Heart left ventricle (tissue), 16 donors: Measurements from ENCODE around the gene BACH2. TPM values are rescaled to one million over a fixed set of nuclear protein-coding genes. Genes with fewer than 3 reads are reported as not detected.

Experiments used
- ATAC-seq, 4 donors: fragments of 200-7000 bp; cut with Tn5 transposase; one replicate each; pipeline ENCODE4 v1.9.1; 2020 to 2022; ENCODE audit warnings: moderate library complexity in 4 of 4, mild to moderate bottlenecking in 3 of 4, moderate number of reproducible peaks in 1 of 4
- DNase-seq, 5 donors: peaks; one replicate each; pipeline ENCODE4 v3.0.0-alpha.2; 2020
- H3K27ac ChIP-seq, 12 donors: fragments of 200-600 bp; sonication (generic) in 4 of 12; one replicate each; pipeline versions ENCODE4 v1.5.0 to v1.8.0; 2016 to 2022; ENCODE audit warnings: mild to moderate bottlenecking in 2 of 12
- H3K27me3 ChIP-seq, 9 donors: fragments of 200-600 bp; sonication (generic) in 2 of 9; one replicate each; pipeline versions ENCODE4 v1.5.1 to v1.8.0; 2016 to 2022; ENCODE audit warnings: mild to moderate bottlenecking in 3 of 9
- H3K36me3 ChIP-seq, 9 donors: fragments of 200-600 bp; sonication (generic) in 2 of 9; one replicate each; pipeline versions ENCODE4 v1.5.0 to v1.8.0; 2018 to 2022; ENCODE audit warnings: mild to moderate bottlenecking in 2 of 9
- H3K4me1 ChIP-seq, 12 donors: fragments of 200-600 bp; sonication (generic) in 4 of 12; one replicate each; pipeline versions ENCODE4 v1.5.0 to v1.8.0; 2016 to 2022; ENCODE audit warnings: mild to moderate bottlenecking in 3 of 12
- H3K4me3 ChIP-seq, 12 donors: fragments of 200-600 bp; sonication (generic) in 4 of 12; one replicate each; pipeline versions ENCODE4 v1.5.0 to v1.8.0; 2017 to 2022; ENCODE audit warnings: mild to moderate bottlenecking in 9 of 12, moderate library complexity in 4 of 12
- H3K9me3 ChIP-seq, 12 donors: fragments of 200-600 bp; sonication (generic) in 4 of 12; one replicate each; pipeline versions ENCODE4 v1.5.0 to v1.8.0; 2016 to 2022; ENCODE audit warnings: mild to moderate bottlenecking in 1 of 12
- POLR2A ChIP-seq, 2 donors: fragments of 450-650 bp; IDR thresholded peaks; one replicate each; pipeline ENCODE4 v1.6.1; 2017; ENCODE audit warnings: antibody characterized with exemption in 2 of 2, mild to moderate bottlenecking in 2 of 2, moderate library complexity in 2 of 2
- WGBS, 4 donors: extraction: QIAGEN DNeasy Blood & Tissue Kit in 2 of 4; methylation state at CpG; one replicate each; pipeline versions ENCODE4 v1.1.5 to v1.1.7; 2013 to 2018; 5-methylcytosine and 5-hydroxymethylcytosine counted together
- intact Hi-C, 10 donors: fragments of 100-400 bp; cut with DNase I; formaldehyde crosslinking; loops; one replicate each; pipeline versions ENCODE4 v1.11.1 to v1.14.2; 2022
- polyA plus RNA-seq, 2 donors: library from polyadenylated mRNA; stranded (reverse); fragments of 200-250 nt; gene quantifications; one replicate each; pipeline ENCODE4 v1.2.3, GENCODE V29; 2013
- total RNA-seq, 9 donors: library from RNA; depleted of rRNA in 2 of 9; stranded (reverse); fragments of >200 nt in 2 of 9; fragmentation: NEBNext Ultra II Directional in 3 of 9; extraction: Animal tissue kit (Norgen Biotek cat#: 25700) in 3 of 9; gene quantifications; one replicate each; pipeline versions ENCODE4 v1.1.0 to v1.2.4, GENCODE V29; 2016 to 2023
- TF ChIP-seq, protein P1 (sequence below), 12 donors: fragments of 200-600 bp; sonication (generic) in 4 of 12; IDR thresholded peaks; one replicate each; pipeline versions ENCODE4 v1.5.0 to v1.8.0; 2018 to 2022; ENCODE audit warnings: antibody characterized with exemption in 12 of 12, mild to moderate bottlenecking in 5 of 12
- donor health status: ischemic (EF 13 %, LVEDD 7.1; RV severe dilation, severe dysfunction).
- donor health status: healthy with polysubstance abuse.
- donor health status: DM: no; HTN: yes; CAD: no.
- donor health status: DM: no; HTN: no; CAD: no.
- donor health status: ischemic (EF 25% LVEDD 6.9; RV normal size, moderate dysfunction).
- donor health status: ischemic (EF 25% LVEDD 5.7; RV mildly dilated, moderate dysfunction).
- donor health status: healthy.
- donor health status: DM: yes; HTN: yes; CAD: no.
- donor health status: ischemic (EF 35%, LVEDD 5.7; RV mildly dilated, moderate dysfunction).
- donor health status: nonischemic (EF 11% LVEDD 7.7; RV severe dilation, severe dysfunction).
- donor health status: DM: yes; HTN: yes; CAD: no.
- donor health status: PGD.
- donor health status: ischemic (EF 29% LVEDD 5.4; RV normal size, mild dysfunction).
- donor health status: nonischemic (EF 23%, LVEDD 6.1; RV moderate dilation, normal function).

Gene BACH2
- total and polyA plus RNA-seq, 11 donors, result 0.23 to 8.4 (median 1.5) TPM

DNA sequence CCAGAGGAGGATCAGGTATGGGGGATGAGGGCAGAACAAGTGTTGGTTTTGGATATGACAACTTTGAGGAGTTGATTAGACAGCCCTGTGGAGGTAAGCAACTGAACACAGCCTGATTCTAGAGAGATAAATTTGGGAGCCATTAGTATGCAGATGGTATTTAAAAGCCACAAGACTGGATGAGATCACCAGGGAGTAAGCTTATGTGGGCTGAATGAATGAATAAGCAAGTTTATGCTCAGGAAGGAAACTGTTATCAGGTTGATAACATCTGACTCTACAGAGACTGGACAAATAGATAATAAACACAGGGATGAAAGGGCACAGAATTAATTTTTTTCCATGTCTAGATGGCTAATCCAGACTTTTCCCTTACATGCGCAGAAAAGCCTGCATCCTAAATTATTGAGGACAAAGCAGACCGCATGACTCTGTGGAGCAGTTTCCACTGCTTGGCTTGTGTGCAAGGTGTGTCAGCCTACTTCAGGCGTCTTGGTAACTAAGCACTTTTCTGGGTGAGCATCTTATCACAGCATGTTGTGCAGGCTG, 251.7 kb downstream of the BACH2 start:
- intact Hi-C loops, result no loop called here
- ATAC-seq (no peak), DNase-seq (no peak)
- H3K36me3 ChIP-seq, result no peaks in the 10 kb centered on the region
- no peaks in the 10 kb centered on the region for H3K9me3 ChIP-seq
- 46 to 62% (median 56%) methylated on average over 3 of the region's 3 CpGs for WGBS, 4 donors
- H3K27me3 ChIP-seq, result no peaks in the 10 kb centered on the region
- peaks cover 0 to 8% (median 0%) of the 10 kb centered on the region in 12 donors for H3K4me1 ChIP-seq
- TF ChIP-seq, protein P1, sequence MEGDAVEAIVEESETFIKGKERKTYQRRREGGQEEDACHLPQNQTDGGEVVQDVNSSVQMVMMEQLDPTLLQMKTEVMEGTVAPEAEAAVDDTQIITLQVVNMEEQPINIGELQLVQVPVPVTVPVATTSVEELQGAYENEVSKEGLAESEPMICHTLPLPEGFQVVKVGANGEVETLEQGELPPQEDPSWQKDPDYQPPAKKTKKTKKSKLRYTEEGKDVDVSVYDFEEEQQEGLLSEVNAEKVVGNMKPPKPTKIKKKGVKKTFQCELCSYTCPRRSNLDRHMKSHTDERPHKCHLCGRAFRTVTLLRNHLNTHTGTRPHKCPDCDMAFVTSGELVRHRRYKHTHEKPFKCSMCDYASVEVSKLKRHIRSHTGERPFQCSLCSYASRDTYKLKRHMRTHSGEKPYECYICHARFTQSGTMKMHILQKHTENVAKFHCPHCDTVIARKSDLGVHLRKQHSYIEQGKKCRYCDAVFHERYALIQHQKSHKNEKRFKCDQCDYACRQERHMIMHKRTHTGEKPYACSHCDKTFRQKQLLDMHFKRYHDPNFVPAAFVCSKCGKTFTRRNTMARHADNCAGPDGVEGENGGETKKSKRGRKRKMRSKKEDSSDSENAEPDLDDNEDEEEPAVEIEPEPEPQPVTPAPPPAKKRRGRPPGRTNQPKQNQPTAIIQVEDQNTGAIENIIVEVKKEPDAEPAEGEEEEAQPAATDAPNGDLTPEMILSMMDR (IDR thresholded peaks at IDR 0.05), result no peak
- no peak for TF ChIP-seq POLR2A (IDR thresholded peaks at IDR 0.05)
- H3K4me3 ChIP-seq, result no peak overlapping the region
- no peak overlapping the region for H3K27ac ChIP-seq

DNA sequence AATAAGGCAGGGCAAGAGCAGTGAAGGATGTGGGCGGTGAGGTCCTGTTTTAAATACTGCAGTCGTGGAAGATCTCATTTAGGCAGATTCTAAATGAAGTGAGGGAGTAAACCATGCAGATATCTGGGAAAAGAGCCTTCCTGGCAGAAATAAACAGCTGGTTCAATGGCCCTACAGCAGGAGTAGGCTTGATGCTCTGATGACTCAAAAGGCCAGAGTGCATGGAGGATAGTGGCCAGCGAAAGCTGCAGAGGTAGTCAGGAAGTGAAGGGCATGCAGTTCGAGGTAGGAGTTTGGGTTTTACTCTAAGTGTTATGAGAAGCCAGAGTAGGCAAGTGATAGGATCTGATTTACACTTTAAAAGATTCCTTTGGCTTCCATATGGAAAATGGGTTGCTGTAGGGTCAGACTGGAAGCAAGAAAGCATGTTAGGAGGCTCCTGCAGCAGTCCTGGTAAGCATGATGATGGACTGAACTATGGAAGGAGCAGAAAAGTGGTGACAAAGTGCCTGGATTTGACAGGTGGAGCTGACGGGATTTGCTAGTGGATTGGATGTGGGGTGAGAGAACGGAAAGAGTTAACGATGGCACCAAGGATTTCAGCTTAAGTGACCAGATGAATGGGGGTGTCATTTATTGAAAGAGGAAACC, 252.3 kb downstream of the BACH2 start:
- peaks cover 0 to 8% (median 0%) of the 10 kb centered on the region in 12 donors for H3K4me1 ChIP-seq
- WGBS, 4 donors, result 80 to 89% (median 87%) methylated on average over 7 of the region's 7 CpGs
- ATAC-seq (no peak), DNase-seq (no peak)
- H3K36me3 ChIP-seq, result no peaks in the 10 kb centered on the region
- intact Hi-C loops, result no loop called here
- no peak overlapping the region for H3K4me3 ChIP-seq
- H3K27ac ChIP-seq, result no peak overlapping the region
- H3K27me3 ChIP-seq, result no peaks in the 10 kb centered on the region
- H3K9me3 ChIP-seq, result no peaks in the 10 kb centered on the region
- TF ChIP-seq, protein P1 (IDR thresholded peaks at IDR 0.05), result no peak
- TF ChIP-seq POLR2A (IDR thresholded peaks at IDR 0.05), result no peak

DNA sequence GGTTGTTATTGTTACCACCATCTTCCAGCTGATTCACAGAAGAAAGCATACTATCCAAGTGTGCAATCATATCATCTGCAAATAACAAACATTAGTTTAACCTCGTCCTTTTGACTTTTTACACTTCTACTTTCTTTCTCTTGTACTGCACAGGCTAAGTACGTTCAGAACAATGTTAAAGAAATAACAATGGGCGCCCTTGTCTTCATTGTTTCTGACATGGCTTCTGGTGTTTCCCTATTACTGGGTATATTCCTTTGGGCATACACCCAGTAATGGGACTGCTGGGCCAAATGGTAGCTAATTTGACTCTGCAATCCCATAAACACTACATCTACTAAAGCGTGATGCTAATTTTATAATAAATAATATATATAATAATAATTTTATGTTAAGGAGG, 255.7 kb downstream of the BACH2 start:
- Histone ChIP-seq H3K4me3 (no peak overlapping the region), H3K27me3 (no peaks in the 10 kb centered on the region), H3K4me1 (peaks cover 0 to 11% (median 0%) of the 10 kb centered on the region in 12 donors), H3K27ac (no peak overlapping the region), H3K36me3 (no peaks in the 10 kb centered on the region), H3K9me3 (no peaks in the 10 kb centered on the region)
- 86 to 97% (median 90%) methylated on average over 4 of the region's 4 CpGs for WGBS, 4 donors
- DNase-seq (no peak), ATAC-seq (no peak)
- TF ChIP-seq, protein P1 (IDR thresholded peaks at IDR 0.05), result no peak
- intact Hi-C loops, result no loop called here

DNA sequence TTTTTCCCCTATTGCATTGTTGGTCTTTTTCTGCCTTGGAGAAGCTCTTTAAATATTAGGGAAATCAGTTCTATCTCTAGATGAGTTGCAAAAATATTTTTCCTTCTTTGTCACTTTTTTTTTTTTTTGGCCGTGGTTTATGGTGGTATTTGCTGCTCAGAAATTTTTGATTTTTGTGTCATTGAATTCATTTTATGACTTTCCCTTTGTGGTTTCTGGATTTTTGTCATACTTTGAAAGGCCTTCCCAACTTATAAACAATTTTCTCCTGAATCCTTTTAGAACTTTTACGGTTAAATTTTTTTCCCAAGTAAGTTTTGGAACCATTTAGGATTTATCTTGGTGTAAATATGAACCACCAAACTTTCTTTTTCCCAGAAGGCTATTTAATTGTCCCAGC, 256.7 kb downstream of the BACH2 start:
- TF ChIP-seq POLR2A (IDR thresholded peaks at IDR 0.05), result no peak
- TF ChIP-seq, protein P1 (IDR thresholded peaks at IDR 0.05), result no peak
- Histone ChIP-seq H3K4me3 (no peak overlapping the region), H3K36me3 (no peaks in the 10 kb centered on the region), H3K27me3 (no peaks in the 10 kb centered on the region), H3K27ac (no peak overlapping the region), H3K9me3 (no peaks in the 10 kb centered on the region), H3K4me1 (peaks cover 0 to 8% (median 0%) of the 10 kb centered on the region in 12 donors)
- ATAC-seq, result no peak
- WGBS, 4 donors, result 83 to 88% (median 84%) methylated on average over 2 of the region's 2 CpGs
- no peak for DNase-seq
- intact Hi-C loops, result no loop called here
